ENCODE measurements around the gene PXYLP1. TPM values are rescaled to one million over a fixed set of nuclear protein-coding genes. Genes with fewer than 3 reads are reported as not detected.

PXYLP1 gene
- total and polyA plus RNA-seq, 8 donors = 11.6 to 35.3 (median 28.3) TPM

DNA sequence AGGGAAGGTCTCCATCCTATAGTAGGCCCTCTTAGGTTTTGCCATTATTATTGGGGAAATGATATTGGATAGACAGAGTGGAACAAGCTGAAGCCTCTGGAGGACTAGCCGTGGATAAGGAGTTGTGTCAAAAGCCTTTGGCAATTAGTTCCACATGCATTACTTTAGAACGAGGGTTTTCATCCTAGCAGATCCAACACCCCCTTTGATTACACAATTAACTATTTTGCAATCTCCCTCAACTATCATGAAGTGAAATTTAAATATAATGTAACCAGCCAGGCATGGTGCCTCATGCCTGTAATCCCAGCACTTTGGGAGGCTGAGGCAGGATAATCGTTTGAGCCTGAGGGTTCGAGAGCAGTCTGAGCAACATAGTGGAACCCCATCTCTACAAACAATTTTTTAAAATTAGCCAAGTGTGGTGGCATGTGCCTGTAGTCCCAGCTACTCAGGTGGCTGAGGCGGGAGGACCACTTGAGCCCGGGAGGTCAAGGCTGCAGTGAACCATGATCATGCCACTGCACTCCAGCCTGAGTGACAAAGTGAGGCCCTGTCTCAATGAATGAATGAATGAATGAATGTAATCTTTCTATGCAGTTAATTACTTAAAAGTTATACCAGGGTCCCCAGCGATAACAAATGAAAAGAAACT lies 56.8 kb downstream of the PXYLP1 start:
- ATAC-seq = peak; percentile 40
- no peaks in the 10 kb centered on the region for H3K27me3 ChIP-seq
- H3K36me3 ChIP-seq = peaks cover 0 to 9% of the 10 kb centered on the region in 2 donors
- TF ChIP-seq, protein P1, sequence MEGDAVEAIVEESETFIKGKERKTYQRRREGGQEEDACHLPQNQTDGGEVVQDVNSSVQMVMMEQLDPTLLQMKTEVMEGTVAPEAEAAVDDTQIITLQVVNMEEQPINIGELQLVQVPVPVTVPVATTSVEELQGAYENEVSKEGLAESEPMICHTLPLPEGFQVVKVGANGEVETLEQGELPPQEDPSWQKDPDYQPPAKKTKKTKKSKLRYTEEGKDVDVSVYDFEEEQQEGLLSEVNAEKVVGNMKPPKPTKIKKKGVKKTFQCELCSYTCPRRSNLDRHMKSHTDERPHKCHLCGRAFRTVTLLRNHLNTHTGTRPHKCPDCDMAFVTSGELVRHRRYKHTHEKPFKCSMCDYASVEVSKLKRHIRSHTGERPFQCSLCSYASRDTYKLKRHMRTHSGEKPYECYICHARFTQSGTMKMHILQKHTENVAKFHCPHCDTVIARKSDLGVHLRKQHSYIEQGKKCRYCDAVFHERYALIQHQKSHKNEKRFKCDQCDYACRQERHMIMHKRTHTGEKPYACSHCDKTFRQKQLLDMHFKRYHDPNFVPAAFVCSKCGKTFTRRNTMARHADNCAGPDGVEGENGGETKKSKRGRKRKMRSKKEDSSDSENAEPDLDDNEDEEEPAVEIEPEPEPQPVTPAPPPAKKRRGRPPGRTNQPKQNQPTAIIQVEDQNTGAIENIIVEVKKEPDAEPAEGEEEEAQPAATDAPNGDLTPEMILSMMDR (IDR thresholded peaks at IDR 0.05) = no peak
- peaks cover 0 to 17% of the 10 kb centered on the region in 2 donors for H3K4me1 ChIP-seq
- H3K27ac ChIP-seq = no peak overlapping the region
- peak in 1 of 4 donors; percentile 7 for DNase-seq
- intact Hi-C loops (cut with DNase I) = loop anchor here in 1 of 2 donors (10.0 kb wide), 1 partner anchor 54 kb away; the partner anchor contains the start of gene PXYLP1
- no peaks in the 10 kb centered on the region for H3K9me3 ChIP-seq
- no peak overlapping the region for H3K4me3 ChIP-seq

DNA sequence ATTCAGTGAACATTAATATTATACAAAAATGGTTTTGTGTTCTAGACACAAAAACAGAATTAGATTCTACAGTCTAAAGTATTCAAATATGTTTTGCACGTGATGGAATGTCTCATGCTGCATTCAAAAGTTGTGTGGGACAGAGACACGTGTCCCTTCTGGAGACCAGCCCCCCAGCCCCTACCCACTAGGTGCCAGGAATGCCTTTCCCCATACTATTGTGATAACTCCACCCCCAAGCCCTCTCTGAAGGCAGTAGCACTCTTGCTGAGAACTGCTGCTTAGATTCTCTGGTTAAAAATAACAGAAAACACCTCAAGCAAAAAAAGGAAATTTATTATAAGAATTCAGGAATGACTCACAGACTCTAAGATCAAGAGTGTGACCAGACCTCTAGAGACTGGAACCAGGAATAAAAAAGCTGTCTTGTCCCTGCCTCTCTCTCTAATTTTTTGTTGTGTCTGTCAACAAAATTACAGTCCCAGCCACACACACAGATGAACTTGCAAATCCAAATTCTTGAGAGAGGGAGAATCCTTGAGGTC lies 57.7 kb downstream of the PXYLP1 start:
- intact Hi-C loops (cut with DNase I) = loop anchor here in 1 of 2 donors (10.0 kb wide), 1 partner anchor 54 kb away; the partner anchor contains the start of gene PXYLP1
- DNase-seq = no peak

DNA sequence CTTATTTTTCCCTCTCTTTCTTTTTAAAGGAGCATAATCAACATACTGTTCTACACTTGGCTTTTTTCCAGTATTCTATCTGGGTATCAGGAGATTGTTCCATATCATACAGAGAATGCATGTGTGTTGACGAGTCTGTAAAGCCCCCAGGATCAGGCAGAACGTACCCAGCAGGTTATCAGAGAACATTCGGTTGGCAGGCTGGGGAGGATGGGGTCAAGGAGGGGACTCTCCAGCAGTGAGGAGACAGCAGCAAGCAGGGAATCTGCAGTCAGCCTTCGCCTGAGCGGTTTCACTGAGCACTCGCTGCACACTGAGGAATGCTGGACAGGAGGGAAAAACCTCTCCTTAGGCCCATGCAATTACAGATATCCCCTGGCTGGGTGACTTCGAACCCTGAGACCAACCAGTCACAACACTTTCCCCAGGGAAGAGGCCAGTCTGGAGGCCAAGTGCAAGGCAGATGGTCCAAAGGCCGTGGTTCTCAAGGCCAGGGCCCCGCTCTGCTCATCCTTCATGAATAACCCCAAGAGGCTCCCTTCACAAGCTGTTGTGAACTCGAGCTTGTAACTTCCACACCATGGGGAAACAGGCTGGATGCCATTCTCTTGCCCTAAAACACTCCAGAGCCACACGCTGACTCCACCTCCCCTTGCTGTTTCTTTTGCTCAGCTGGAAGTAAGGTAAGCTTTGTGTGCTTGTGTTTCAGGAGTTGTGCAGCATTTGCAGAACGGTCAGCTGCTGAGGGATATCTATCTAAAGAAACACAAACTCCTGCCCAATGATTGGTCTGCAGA lies 60.1 kb downstream of the PXYLP1 start:
- DNase-seq (peak in 1 of 4 donors; percentile 26), ATAC-seq (no peak)
- peaks cover 0 to 32% of the 10 kb centered on the region in 2 donors for H3K4me1 ChIP-seq
- H3K36me3 ChIP-seq = peaks cover 0 to 9% of the 10 kb centered on the region in 2 donors
- no peak overlapping the region for H3K27ac ChIP-seq
- no peaks in the 10 kb centered on the region for H3K27me3 ChIP-seq
- no peak overlapping the region for H3K4me3 ChIP-seq
- intact Hi-C loops (cut with DNase I) = no loop called here
- TF ChIP-seq, protein P1 (IDR thresholded peaks at IDR 0.05) = no peak
- no peaks in the 10 kb centered on the region for H3K9me3 ChIP-seq

More for the DNA sequence above, 57.7 kb downstream of the PXYLP1 start:
- H3K27ac ChIP-seq = no peak overlapping the region
- H3K4me1 ChIP-seq = peaks cover 0 to 25% of the 10 kb centered on the region in 2 donors
- no peak for ATAC-seq
- no peaks in the 10 kb centered on the region for H3K9me3 ChIP-seq
- TF ChIP-seq, protein P1 (IDR thresholded peaks at IDR 0.05) = no peak
- peaks cover 0 to 9% of the 10 kb centered on the region in 2 donors for H3K36me3 ChIP-seq
- H3K27me3 ChIP-seq = no peaks in the 10 kb centered on the region
- H3K4me3 ChIP-seq = no peak overlapping the region

DNA sequence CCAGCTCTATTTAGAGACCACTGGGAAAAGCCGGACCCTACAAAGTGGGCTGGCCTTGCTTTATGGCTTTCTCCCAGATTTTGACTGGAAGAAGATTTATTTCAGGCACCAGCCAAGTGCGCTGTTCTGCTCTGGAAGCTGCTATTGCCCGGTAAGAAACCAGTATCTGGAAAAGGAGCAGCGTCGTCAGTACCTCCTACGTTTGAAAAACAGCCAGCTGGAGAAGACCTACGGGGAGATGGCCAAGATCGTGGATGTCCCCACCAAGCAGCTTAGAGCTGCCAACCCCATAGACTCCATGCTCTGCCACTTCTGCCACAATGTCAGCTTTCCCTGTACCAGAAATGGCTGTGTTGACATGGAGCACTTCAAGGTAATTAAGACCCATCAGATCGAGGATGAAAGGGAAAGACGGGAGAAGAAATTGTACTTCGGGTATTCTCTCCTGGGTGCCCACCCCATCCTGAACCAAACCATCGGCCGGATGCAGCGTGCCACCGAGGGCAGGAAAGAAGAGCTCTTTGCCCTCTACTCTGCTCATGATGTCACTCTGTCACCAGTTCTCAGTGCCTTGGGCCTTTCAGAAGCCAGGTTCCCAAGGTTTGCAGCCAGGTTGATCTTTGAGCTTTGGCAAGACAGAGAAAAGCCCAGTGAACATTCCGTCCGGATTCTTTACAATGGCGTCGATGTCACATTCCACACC lies 60.9 kb downstream of the PXYLP1 start:
- no peak overlapping the region for H3K4me3 ChIP-seq
- no peak overlapping the region for H3K27ac ChIP-seq
- H3K9me3 ChIP-seq = no peaks in the 10 kb centered on the region
- intact Hi-C loops (cut with DNase I) = no loop called here
- no peak for DNase-seq
- no peaks in the 10 kb centered on the region for H3K27me3 ChIP-seq
- TF ChIP-seq, protein P1 (IDR thresholded peaks at IDR 0.05) = no peak
- H3K36me3 ChIP-seq = peaks cover 0 to 9% of the 10 kb centered on the region in 2 donors
- peaks cover 0 to 24% of the 10 kb centered on the region in 2 donors for H3K4me1 ChIP-seq
- ATAC-seq = no peak
